LHCN-M2 (cell line): ENCODE results near the gene MARS1. TPM values are rescaled to one million over a fixed set of nuclear protein-coding genes. Genes with fewer than 3 reads are reported as not detected.

ENCODE experiments used
- DNase-seq: peaks from one replicate; pipeline ENCODE4 v3.0.0-alpha.2; 2012; ENCODE audit warnings: low read depth
- total RNA-seq: library from RNA; depleted of rRNA; stranded (reverse); fragments of >200 nt; gene quantifications from 2 replicates; pipeline ENCODE4 v1.2.3, GENCODE V29; 2014; rRNA removed

The MARS1 gene
- total RNA-seq, 1 experiment from 2014 or later: 80.1 TPM

DNA sequence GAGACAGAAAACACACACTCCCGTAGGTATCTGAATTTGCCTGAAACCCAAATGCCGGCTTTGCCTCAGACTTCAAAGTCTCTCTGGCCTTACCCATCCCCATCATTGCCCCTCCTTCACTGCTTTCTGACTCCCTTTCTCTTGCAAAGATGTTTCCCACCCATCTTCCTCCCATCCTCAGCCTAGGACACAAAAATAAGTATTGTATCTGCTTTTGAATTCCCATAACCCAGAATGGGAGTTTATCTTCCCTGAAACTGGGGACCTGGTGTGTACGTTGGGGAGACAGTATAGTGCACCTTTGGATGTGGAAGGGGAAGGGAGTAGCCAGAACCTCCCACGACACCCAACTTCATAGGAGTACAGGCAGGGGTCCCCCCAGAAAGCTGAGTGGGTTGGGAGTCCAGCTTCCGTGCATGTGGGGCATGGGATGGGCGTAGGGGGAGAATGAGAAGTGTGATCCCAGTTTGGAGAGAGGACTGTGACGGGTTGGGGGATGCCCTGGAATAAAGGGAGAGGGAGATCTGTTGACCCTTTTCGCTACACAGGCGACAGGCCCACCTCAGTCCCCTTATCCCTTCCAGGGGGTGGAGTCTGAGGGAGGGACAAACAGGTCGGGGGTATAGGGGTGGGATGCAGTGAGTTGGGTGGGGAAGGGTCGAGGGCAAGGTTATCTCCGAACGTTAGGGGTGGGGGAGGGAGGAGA lies 61.5 kb downstream of the MARS1 start:
- DNase-seq: no peak

DNA sequence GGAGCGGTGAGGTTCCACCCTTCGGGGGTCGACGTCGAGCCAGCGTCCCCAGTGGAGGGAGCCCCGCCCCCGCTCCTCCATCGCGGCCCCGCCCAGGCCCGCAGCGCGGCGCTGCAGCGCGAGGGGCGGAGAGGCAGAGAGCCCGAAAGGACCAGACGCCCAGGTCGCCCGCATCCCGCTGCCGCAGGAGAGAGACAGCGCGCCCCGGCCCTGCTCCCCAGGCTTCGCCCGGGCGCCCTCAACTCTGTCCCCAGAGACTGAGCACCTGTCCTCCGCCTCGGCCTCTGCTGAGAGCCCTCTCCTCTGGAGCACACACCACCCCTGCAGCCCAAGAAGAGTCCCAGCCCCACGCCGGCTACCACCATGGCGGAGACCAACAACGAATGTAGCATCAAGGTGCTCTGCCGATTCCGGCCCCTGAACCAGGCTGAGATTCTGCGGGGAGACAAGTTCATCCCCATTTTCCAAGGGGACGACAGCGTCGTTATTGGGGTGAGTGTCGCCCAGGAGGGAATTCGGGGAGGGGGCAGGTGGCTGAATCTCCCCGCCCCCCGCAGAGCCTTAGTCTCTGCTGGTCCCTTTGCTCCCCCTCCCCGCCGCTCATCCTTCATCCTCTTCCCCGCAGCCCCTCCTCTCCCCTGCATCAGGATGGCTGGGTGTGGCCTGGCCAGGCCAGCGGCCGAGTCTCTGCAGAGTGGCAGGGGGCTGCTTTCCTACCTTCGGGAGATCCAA lies 62.2 kb downstream of the MARS1 start, which contains the start of gene KIF5A:
TSS of gene KIF5A (plus strand) at position 136 of the 732 bp plus-strand sequence. CDS start at position 364, 228 bp downstream.
- DNase-seq: no peak

GRCh38 chr12:57550641-57551549 lies 63.0 kb downstream of the MARS1 start:
- no peak for DNase-seq

- DNase-seq: no peak
Observed at GRCh38 chr12:57551637-57552305, 63.9 kb downstream of the MARS1 start.

DNA sequence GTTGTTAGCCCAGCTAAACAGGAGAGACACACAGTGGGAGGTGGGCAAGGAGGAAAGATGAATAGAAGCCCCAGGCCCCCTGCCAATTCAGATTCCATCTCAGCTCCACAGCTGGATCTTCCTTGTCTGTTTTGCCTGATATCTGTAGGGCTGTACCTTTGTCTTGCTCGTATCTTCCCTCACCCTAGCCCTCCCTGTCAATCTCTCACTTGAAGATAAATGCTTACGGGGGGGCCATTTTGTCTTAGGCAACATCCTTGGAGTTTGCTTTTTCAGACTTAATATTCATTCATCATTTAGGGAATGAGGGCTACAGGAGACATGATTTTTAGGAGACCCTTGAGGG lies 64.4 kb downstream of the MARS1 start:
- no peak for DNase-seq

DNA sequence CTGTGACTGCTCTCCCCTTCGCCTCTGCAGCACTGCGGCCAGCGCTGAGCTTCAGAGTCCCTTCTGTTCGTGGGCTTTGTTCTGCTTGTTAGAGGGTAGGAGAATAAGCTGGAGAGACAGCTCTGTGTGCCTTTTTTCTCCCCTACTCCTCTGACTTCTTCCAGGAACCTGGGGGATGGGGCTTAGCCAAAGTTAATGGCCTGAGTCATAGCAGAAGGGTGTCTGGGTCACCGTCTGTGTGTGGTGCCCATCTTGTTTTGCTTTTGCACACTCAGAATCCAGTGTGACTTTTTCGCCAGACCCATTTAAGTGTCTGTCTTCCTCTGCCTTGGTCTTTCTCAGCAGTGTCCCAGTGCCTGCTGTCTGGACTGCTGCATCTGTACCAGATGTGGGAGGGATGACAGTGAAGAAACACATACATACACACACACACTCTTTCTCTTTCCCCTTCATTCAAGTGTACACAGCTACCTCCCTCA lies 65.0 kb downstream of the MARS1 start:
- DNase-seq: no peak

DNA sequence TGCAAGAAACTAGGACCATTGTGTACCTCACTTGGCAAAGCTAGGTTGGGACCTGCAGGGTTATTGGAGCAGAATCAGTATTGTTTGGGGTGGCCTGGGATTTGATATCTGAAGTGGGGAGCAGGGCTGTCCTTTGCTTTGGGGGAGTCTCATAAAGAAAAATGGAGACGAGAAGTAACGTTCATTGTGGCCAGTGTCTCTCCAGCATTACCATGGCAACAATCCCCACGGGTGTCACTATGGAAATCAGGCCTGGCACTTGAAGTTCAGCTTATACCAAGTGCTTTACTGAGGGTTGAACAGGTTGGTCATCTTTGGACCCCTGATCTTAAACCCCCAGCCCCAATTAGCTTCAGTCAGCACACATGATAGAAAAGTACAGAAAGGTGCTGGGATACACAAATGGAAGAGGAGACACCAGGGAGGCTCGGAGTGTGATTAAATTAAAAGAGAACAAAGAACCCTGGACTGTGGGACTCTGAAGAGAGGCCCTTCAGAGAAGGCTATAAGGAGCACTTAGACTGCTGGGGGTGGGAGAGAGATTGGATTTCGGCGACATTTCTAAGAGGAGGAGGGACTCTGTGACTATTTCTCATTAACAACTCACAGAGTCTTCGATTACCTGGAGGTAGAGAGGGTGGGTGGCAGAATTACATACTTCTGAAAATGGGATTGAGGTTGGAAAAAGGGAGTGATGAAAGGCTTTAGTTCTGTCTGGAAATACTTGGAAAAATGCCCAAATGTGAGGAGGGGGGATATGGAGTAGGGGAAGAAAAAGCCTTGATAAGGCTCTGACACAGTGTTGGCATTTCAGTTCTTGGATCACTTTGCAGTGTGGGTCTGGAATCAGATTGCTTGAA lies 65.7 kb downstream of the MARS1 start:
- no peak for DNase-seq

GRCh38 chr12:57554453-57554852 lies 66.6 kb downstream of the MARS1 start:
- no peak for DNase-seq

DNA sequence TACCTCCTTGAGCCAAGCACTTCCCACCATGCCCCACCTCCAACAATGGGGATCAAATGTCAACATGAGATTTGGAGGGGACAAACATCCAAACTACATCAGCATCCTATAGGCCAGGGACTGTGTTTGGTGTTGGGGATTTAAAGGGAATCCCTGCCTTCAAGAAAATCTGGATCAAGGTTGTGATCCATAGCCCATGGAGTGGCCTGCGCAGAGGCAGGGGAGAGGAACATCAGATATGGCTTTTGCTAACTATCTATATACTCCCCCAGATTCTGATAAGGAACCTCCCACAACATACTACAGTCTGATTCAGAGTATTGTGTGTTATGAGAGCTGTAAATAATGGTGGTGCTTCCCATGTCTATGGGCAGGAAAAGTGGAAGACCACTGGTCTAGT lies 67.0 kb downstream of the MARS1 start:
- DNase-seq: no peak

DNA sequence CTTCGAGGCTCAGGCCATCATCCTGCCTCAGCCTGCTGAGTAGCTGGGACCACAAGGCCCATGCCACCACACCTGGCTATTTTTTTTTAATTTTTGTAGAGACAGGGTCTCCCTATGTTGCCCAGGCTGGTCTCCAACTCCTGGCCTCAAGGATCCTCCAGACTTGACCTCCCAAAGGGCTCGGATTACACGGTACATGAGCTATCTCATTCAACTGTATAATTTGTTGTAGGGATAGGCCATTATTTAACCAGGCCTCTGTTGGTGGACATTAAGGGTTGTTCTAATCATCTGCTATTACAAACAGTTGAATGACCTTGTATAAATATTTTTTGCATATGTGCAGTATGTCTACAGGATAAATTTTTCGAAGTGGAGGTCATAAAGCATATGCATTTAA lies 71.0 kb downstream of the MARS1 start:
- DNase-seq: no peak

DNA sequence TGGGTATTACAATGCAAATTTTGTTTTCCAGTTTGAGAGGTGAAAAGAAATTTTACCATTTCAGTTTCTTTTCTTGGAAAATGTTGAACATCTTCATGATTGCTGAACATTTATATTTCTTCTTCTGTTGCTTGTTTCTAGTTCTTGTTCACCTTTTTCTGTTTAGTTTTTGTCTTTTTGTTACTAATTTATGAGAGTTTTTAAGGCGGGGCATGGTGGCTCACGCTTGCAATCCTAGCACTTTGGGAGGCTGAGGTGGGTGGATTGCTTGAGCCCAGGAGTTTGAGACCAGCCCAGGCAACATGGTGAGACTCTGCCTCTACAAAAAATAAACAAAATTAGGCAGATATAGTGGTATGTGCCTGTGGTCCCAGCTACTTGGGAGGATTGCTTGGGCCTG lies 72.6 kb downstream of the MARS1 start:
- DNase-seq: no peak

GRCh38 chr12:57561117-57561516 lies 73.2 kb downstream of the MARS1 start:
- DNase-seq: peak; percentile 44

GRCh38 chr12:57563358-57563757 lies 75.5 kb downstream of the MARS1 start:
- no peak for DNase-seq

DNA sequence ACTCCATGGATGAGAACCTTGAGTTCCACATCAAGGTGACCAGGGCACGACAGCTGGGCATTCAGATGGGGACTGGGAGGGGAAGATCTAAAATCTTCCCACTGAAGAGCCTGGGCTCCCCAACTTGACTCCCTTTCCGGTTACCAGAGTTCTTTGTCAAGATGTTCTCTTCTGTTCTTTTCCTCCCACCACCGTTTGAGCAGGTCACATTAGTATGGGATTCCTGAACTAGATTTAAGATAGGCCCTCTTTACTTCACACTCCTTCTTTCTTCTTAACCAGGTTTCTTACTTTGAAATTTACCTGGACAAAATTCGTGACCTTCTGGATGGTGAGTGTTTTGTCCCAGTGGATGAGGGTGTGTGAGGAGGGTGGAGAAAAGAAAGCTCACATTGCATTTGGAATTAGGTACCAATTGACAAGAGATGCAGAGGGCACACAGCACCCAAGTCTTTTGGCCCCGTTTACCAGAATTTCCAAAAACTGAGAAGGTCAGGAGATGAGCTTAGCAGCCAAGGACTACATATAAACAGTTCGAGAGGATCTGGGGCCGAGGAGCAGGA lies 76.4 kb downstream of the MARS1 start:
- no peak for DNase-seq

Other genes with a start within 250 kb of the MARS1 start
- 10.0 and 29.8 TPM in 2 replicates for gene STAC3, start 236.9 kb upstream of the MARS1 start, total RNA-seq
- gene R3HDM2, start 57.0 kb upstream of the MARS1 start, total RNA-seq: 16.5 and 16.6 TPM in 2 replicates
- gene INHBC, start 53.3 kb upstream of the MARS1 start, total RNA-seq: not detected in 2 replicates
- 0.26 and 0.40 TPM in 2 replicates for gene INHBE, start 32.8 kb upstream of the MARS1 start, total RNA-seq
- gene GLI1, start 28.3 kb upstream of the MARS1 start, total RNA-seq: 1.1 and 1.2 TPM in 2 replicates
- gene ARHGAP9, start 8.2 kb upstream of the MARS1 start, total RNA-seq: 0.23 TPM in 1 of 2 replicates, not detected in the other
- 15.3 and 15.7 TPM in 2 replicates for gene DDIT3, start 32.4 kb downstream of the MARS1 start, total RNA-seq
- 4.2 and 7.5 TPM in 2 replicates for gene MBD6, start 34.8 kb downstream of the MARS1 start, total RNA-seq
- 177 and 202 TPM in 2 replicates for gene DCTN2, start 59.1 kb downstream of the MARS1 start, total RNA-seq
- gene KIF5A, start 62.0 kb downstream of the MARS1 start, total RNA-seq: 0.06 TPM in 1 of 2 replicates, not detected in the other
- 19.1 and 23.3 TPM in 2 replicates for gene PIP4K2C, start 103.1 kb downstream of the MARS1 start, total RNA-seq
- 19.3 and 22.0 TPM in 2 replicates for gene DTX3, start 116.8 kb downstream of the MARS1 start, total RNA-seq
- 13.8 and 14.6 TPM in 2 replicates for gene ARHGEF25, start 123.4 kb downstream of the MARS1 start, total RNA-seq
- gene B4GALNT1, start 145.1 kb downstream of the MARS1 start, total RNA-seq: 2.8 and 4.9 TPM in 2 replicates
- gene OS9, start 206.1 kb downstream of the MARS1 start, total RNA-seq: 184 and 214 TPM in 2 replicates